Mesenchymal stem cell (in vitro differentiated cells and primary cell): ENCODE data around the gene MAPK12.
A peak's percentile ranks its signal among the peaks of the same experiment; 100 is the strongest.
"Not testable (repeated sequence)": the region's sequence is repeated elsewhere in the genome, so short reads cannot be mapped to it uniquely, and the experiment has no call there.

ENCODE experiments used
- DNase-seq: peaks from one replicate; pipeline ENCODE4 v3.0.0-alpha.2; 2013
- H2AFZ ChIP-seq: one replicate; pipeline ENCODE4 v1.6.1; 2013; ENCODE audit warnings: low read depth, mild to moderate bottlenecking, control low read depth, inconsistent platforms, low read length, moderate library complexity
- H2AK5ac ChIP-seq: 2 replicates; pipeline ENCODE4 v1.6.1; 2013; ENCODE audit warnings: low read length, moderate library complexity, mild to moderate bottlenecking, inconsistent platforms; ENCODE audit not compliant: severe bottlenecking
- H2BK120ac ChIP-seq: one replicate; pipeline ENCODE4 v1.6.1; 2013; ENCODE audit warnings: low read depth, mild to moderate bottlenecking, inconsistent platforms, low read length, moderate library complexity
- H2BK12ac ChIP-seq, 2 experiments: one replicate each; pipeline ENCODE4 v1.6.1; 2013; ENCODE audit warnings: inconsistent platforms in 2 of 2, low read length in 2 of 2, mild to moderate bottlenecking in 2 of 2, moderate library complexity in 2 of 2, control low read depth in 1 of 2
- H2BK15ac ChIP-seq: one replicate; pipeline ENCODE4 v1.6.1; 2013; ENCODE audit warnings: mild to moderate bottlenecking, low read depth, inconsistent platforms; ENCODE audit not compliant: poor library complexity, severe bottlenecking
- H2BK5ac ChIP-seq: 2 replicates; pipeline ENCODE4 v1.6.1; 2013; ENCODE audit warnings: low read depth, mild to moderate bottlenecking, low read length, control low read depth, inconsistent platforms; ENCODE audit not compliant: poor library complexity, severe bottlenecking
- H3K14ac ChIP-seq, 2 experiments: one replicate each; pipeline ENCODE4 v1.6.1; 2013; ENCODE audit warnings: inconsistent platforms in 2 of 2, low read length in 2 of 2, control low read depth in 1 of 2, mild to moderate bottlenecking in 1 of 2, moderate library complexity in 1 of 2
- H3K18ac ChIP-seq, 2 experiments: one replicate each; pipeline ENCODE4 v1.6.1; 2013; ENCODE audit warnings: inconsistent platforms in 2 of 2, low read length in 2 of 2, control low read depth in 1 of 2, low read depth in 1 of 2, mild to moderate bottlenecking in 1 of 2
- H3K23ac ChIP-seq, 2 experiments: one replicate each; pipeline ENCODE4 v1.6.1; 2013; ENCODE audit warnings: inconsistent platforms in 2 of 2, low read length in 2 of 2, mild to moderate bottlenecking in 2 of 2, moderate library complexity in 2 of 2, control low read depth in 1 of 2
- H3K27ac ChIP-seq: 2 replicates; pipeline ENCODE4 v1.5.1; 2013; ENCODE audit warnings: mild to moderate bottlenecking, moderate library complexity, low read length, control low read depth, inconsistent platforms; ENCODE audit not compliant: poor library complexity, severe bottlenecking
- H3K27me3 ChIP-seq, 2 experiments: 2 replicates each; pipeline versions ENCODE4 v1.6.1 to v1.7.0; 2013; ENCODE audit warnings: low read length in 2 of 2, mild to moderate bottlenecking in 2 of 2, moderate library complexity in 2 of 2, control low read depth in 1 of 2, inconsistent platforms in 1 of 2; ENCODE audit not compliant: control insufficient read depth in 1 of 2, insufficient read depth in 1 of 2
- H3K36me3 ChIP-seq, 2 experiments: 2 replicates each; pipeline versions ENCODE4 v1.6.1 to v1.7.0; 2013; ENCODE audit warnings: low read length in 2 of 2, control low read depth in 1 of 2, inconsistent platforms in 1 of 2, low read depth in 1 of 2, mild to moderate bottlenecking in 1 of 2; ENCODE audit not compliant: insufficient read depth in 2 of 2, control insufficient read depth in 1 of 2
- H3K4ac ChIP-seq, 2 experiments: one replicate each; pipeline ENCODE4 v1.6.1; 2013; ENCODE audit warnings: inconsistent platforms in 2 of 2, low read length in 2 of 2, mild to moderate bottlenecking in 2 of 2, moderate library complexity in 2 of 2, control low read depth in 1 of 2, low read depth in 1 of 2
- H3K4me1 ChIP-seq: 2 replicates; pipeline ENCODE4 v1.6.1; 2013; ENCODE audit warnings: low read depth, low read length, control low read depth; ENCODE audit not compliant: control insufficient read depth, insufficient read depth
- H3K4me2 ChIP-seq: 2 replicates; pipeline ENCODE4 v1.6.1; 2013; ENCODE audit warnings: low read length, mild to moderate bottlenecking, inconsistent platforms; ENCODE audit not compliant: poor library complexity, severe bottlenecking
- H3K4me3 ChIP-seq, 2 experiments: 2 replicates each; pipeline versions ENCODE4 v1.5.1 to v1.7.0; 2013; ENCODE audit warnings: low read length in 2 of 2, mild to moderate bottlenecking in 2 of 2, control low read depth in 1 of 2, low read depth in 1 of 2; ENCODE audit not compliant: insufficient read depth in 1 of 2
- H3K79me1 ChIP-seq: replicated peaks from 2 replicates; pipeline ENCODE4 v1.6.1; 2013; ENCODE audit warnings: mild to moderate bottlenecking, control low read depth, low read length, inconsistent platforms; ENCODE audit not compliant: poor library complexity, severe bottlenecking
- H3K9ac ChIP-seq: 2 replicates; pipeline ENCODE4 v1.7.0; 2013; ENCODE audit warnings: mild to moderate bottlenecking, low read length, moderate library complexity
- H3K9me3 ChIP-seq: 2 replicates; pipeline ENCODE4 v1.7.0; 2013; ENCODE audit warnings: mild to moderate bottlenecking, low read length; ENCODE audit not compliant: control insufficient read depth
- H4K8ac ChIP-seq: one replicate; pipeline ENCODE4 v1.6.1; 2013; ENCODE audit warnings: inconsistent platforms, mild to moderate bottlenecking, low read length, moderate library complexity
- H4K91ac ChIP-seq: one replicate; pipeline ENCODE4 v1.6.1; 2013; ENCODE audit warnings: mild to moderate bottlenecking, low read length, inconsistent platforms
- WGBS: methylation state at CpG from one replicate; pipeline ENCODE4 v1.1.7; 2013; ENCODE audit warnings: mixed read lengths; 5-methylcytosine and 5-hydroxymethylcytosine counted together

The MAPK12 gene

GRCh38 chr22:50206599-50206998, 54.9 kb downstream of the MAPK12 start:
- Histone ChIP-seq H3K14ac (peak overlapping the region in 1 of 2 experiments; percentile 12), H3K4me2 (no peak overlapping the region), H3K4ac (no peak overlapping the region), H3K79me1 (peaks cover 39% of the 10 kb centered on the region), H3K4me3 (no peak overlapping the region), H2BK120ac (no peak overlapping the region), H3K23ac (no peak overlapping the region), H3K36me3 (peaks cover 55 to 59% of the 10 kb centered on the region in 2 experiments), H3K27ac (no peak overlapping the region), H4K8ac (no peak overlapping the region), H2BK15ac (no peak overlapping the region), H3K18ac (no peak overlapping the region), H4K91ac (no peak overlapping the region), H3K9ac (no peak overlapping the region), H3K9me3 (no peaks in the 10 kb centered on the region), H3K27me3 (no peaks in the 10 kb centered on the region), H2AK5ac (no peak overlapping the region), H3K4me1 (peaks cover 18% of the 10 kb centered on the region), H2AFZ (no peak overlapping the region), H2BK12ac (no peak overlapping the region), H2BK5ac (no peak overlapping the region)
- WGBS = 32% methylated on average over 10 of the region's 10 CpGs
- DNase-seq = peak; percentile 80

GRCh38 chr22:50205781-50206569, 55.5 kb downstream of the MAPK12 start:
- Histone ChIP-seq H3K4me1 (peaks cover 19% of the 10 kb centered on the region), H2BK12ac (no peak overlapping the region), H4K8ac (peak overlapping the region; percentile 60), H3K18ac (no peak overlapping the region), H3K4ac (no peak overlapping the region), H3K9me3 (no peaks in the 10 kb centered on the region), H3K23ac (no peak overlapping the region), H2AK5ac (no peak overlapping the region), H4K91ac (peak overlapping the region; percentile 43), H3K14ac (peak overlapping the region in 1 of 2 experiments; percentile 12), H2BK5ac (no peak overlapping the region), H3K27me3 (no peaks in the 10 kb centered on the region), H3K4me3 (no peak overlapping the region), H3K4me2 (no peak overlapping the region), H3K36me3 (peaks cover 51 to 53% of the 10 kb centered on the region in 2 experiments), H3K79me1 (peaks cover 39% of the 10 kb centered on the region), H2AFZ (no peak overlapping the region), H3K9ac (no peak overlapping the region), H3K27ac (no peak overlapping the region), H2BK15ac (no peak overlapping the region), H2BK120ac (no peak overlapping the region)
- DNase-seq = no peak
- WGBS = 95% methylated on average over 45 of the region's 45 CpGs

GRCh38 chr22:50204998-50205397, 56.5 kb downstream of the MAPK12 start:
- H2BK12ac ChIP-seq, H3K4me3 ChIP-seq, H4K91ac ChIP-seq, H3K4me2 ChIP-seq, H2BK15ac ChIP-seq, H3K9ac ChIP-seq, H2BK120ac ChIP-seq, H2AFZ ChIP-seq, H3K18ac ChIP-seq, H2AK5ac ChIP-seq, H3K27ac ChIP-seq, H3K14ac ChIP-seq, H4K8ac ChIP-seq, H3K4ac ChIP-seq, H3K9me3 ChIP-seq, DNase-seq, H3K27me3 ChIP-seq, H2BK5ac ChIP-seq, H3K23ac ChIP-seq: not testable (repeated sequence)
- Histone ChIP-seq H3K79me1 (peaks cover 33% of the 10 kb centered on the region), H3K4me1 (peaks cover 20% of the 10 kb centered on the region), H3K36me3 (peaks cover 41 to 44% of the 10 kb centered on the region in 2 experiments)
- 97% methylated on average over 9 of the region's 9 CpGs for WGBS

- H2BK5ac ChIP-seq = no peak overlapping the region
- no peak overlapping the region for H3K4ac ChIP-seq
- H3K79me1 ChIP-seq = peaks cover 33% of the 10 kb centered on the region
- no peak overlapping the region for H2BK12ac ChIP-seq
- H3K27me3 ChIP-seq = no peaks in the 10 kb centered on the region
- H3K9me3 ChIP-seq = no peaks in the 10 kb centered on the region
- H3K4me3 ChIP-seq = no peak overlapping the region
- DNase-seq = no peak
- no peak overlapping the region for H2AK5ac ChIP-seq
- no peak overlapping the region for H3K9ac ChIP-seq
- peaks cover 25% of the 10 kb centered on the region for H3K4me1 ChIP-seq
- over 99% methylated on average over 7 of the region's 7 CpGs for WGBS
- H2BK15ac ChIP-seq = no peak overlapping the region
- H2BK120ac ChIP-seq = no peak overlapping the region
- no peak overlapping the region for H3K23ac ChIP-seq
- no peak overlapping the region for H3K18ac ChIP-seq
- no peak overlapping the region for H3K4me2 ChIP-seq
- H3K36me3 ChIP-seq = peaks cover 40 to 43% of the 10 kb centered on the region in 2 experiments
- no peak overlapping the region for H4K91ac ChIP-seq
- no peak overlapping the region for H4K8ac ChIP-seq
- no peak overlapping the region for H2AFZ ChIP-seq
- H3K14ac ChIP-seq = no peak overlapping the region
- no peak overlapping the region for H3K27ac ChIP-seq
Measured at GRCh38 chr22:50204571-50204970, 56.9 kb downstream of the MAPK12 start.
